ENCODE data around the gene ST6GALNAC6.

DNA sequence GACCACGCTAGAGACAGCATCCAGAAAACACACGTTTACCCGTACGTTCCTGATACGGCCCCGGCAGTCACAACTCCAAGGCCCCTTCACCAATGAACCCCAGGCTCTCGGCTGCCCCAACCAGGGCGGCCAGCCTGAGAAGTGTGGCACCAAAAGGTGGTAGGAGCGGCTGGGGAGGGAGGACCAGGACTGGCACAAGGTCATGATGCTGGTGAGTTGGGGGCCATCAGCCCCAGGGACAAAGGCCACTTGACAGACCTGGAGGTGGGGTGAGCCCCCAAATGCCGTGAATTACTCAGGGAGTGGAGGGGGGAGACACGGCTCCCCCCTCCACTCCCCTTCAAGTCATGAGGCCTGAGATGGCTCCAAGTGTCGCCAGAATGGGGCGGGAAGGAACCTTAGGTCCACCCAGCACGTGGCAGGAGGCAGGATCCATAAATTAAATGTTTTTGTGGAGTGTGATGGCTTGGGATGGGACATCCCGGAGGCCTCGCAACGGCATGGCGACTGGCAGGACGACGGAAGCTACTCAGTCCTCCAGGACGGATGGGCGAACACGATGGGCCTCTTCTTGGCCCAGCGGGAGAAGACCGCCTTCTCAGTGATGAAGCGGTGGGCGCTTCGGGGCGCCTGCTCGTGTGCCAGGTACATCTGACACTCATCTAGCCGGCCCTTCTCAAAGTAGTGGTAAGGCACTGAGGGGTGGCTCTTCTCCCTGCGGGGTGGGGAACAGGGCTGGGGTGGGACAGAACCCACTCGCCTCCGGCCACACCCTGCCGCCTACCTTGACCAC is 8.7 kb upstream of the ST6GALNAC6 start:
- TF ChIP-seq, protein P1, sequence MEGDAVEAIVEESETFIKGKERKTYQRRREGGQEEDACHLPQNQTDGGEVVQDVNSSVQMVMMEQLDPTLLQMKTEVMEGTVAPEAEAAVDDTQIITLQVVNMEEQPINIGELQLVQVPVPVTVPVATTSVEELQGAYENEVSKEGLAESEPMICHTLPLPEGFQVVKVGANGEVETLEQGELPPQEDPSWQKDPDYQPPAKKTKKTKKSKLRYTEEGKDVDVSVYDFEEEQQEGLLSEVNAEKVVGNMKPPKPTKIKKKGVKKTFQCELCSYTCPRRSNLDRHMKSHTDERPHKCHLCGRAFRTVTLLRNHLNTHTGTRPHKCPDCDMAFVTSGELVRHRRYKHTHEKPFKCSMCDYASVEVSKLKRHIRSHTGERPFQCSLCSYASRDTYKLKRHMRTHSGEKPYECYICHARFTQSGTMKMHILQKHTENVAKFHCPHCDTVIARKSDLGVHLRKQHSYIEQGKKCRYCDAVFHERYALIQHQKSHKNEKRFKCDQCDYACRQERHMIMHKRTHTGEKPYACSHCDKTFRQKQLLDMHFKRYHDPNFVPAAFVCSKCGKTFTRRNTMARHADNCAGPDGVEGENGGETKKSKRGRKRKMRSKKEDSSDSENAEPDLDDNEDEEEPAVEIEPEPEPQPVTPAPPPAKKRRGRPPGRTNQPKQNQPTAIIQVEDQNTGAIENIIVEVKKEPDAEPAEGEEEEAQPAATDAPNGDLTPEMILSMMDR (IDR thresholded peaks at IDR 0.05 in 8 of 11, conservative IDR thresholded peaks at IDR 0.05 in 3 of 11) = no peak
- TF ChIP-seq POLR2A (IDR thresholded peaks at IDR 0.05) (no peak), POLR2AphosphoS5 (IDR thresholded peaks at IDR 0.05) (peak in 1 of 3 donors; percentile 15)

All from spleen (tissue), 7 donors.